HCT116 (cell line): Measurements from ENCODE around the gene TMED10.

ENCODE experiments used
- CEBPB ChIP-seq: IDR thresholded peaks from 2 replicates; pipeline ENCODE4 v1.6.1; 2012; ENCODE audit warnings: low read depth
- EGR1 ChIP-seq: IDR thresholded peaks from 2 replicates; pipeline ENCODE4 v1.6.1; 2012; ENCODE audit warnings: low read depth
- EZH2 ChIP-seq: fragments of 200-600 bp; sonication (generic); IDR thresholded peaks from 2 replicates; pipeline ENCODE4 v1.6.1; 2017; ENCODE audit warnings: antibody characterized with exemption, mixed run types
- POLR2A ChIP-seq: IDR thresholded peaks from 2 replicates; pipeline ENCODE4 v1.7.0; 2011; ENCODE audit warnings: borderline replicate concordance; ENCODE audit not compliant: insufficient read depth, insufficient read length; ENCODE audit errors: extremely low read depth
- POLR2AphosphoS5 ChIP-seq: IDR thresholded peaks from 2 replicates; pipeline ENCODE4 v1.6.1; 2011; ENCODE audit warnings: mild to moderate bottlenecking, low read depth, low read length, moderate library complexity
- ZNF274 ChIP-seq: fragments of 200-500 bp; sonication (Bioruptor generic); IDR thresholded peaks from 2 replicates; pipeline ENCODE4 v1.6.1; 2014; ENCODE audit warnings: mild to moderate bottlenecking, low read depth, low read length, inconsistent platforms
- TF ChIP-seq, protein P1 (sequence below), 3 experiments: fragments of 200-600 bp in 1 of 3; sonication (generic) in 1 of 3; IDR thresholded peaks in 2 of 3; conservative IDR thresholded peaks in 1 of 3; 2 replicates each; pipeline ENCODE4 v1.5.1; 2012 to 2017; ENCODE audit warnings: low read depth in 2 of 3, low read length in 2 of 3, antibody characterized with exemption in 1 of 3, borderline replicate concordance in 1 of 3, control low read depth in 1 of 3, mild to moderate bottlenecking in 1 of 3, mixed read lengths in 1 of 3, mixed run types in 1 of 3, moderate library complexity in 1 of 3; ENCODE audit not compliant: insufficient read depth in 1 of 3
- TF ChIP-seq, protein P2 (sequence below): IDR thresholded peaks from 2 replicates; pipeline ENCODE4 v1.6.1; 2011; ENCODE audit warnings: mild to moderate bottlenecking, low read length, moderate library complexity; ENCODE audit not compliant: insufficient replicate concordance; ENCODE audit errors: extremely low read depth

DNA sequence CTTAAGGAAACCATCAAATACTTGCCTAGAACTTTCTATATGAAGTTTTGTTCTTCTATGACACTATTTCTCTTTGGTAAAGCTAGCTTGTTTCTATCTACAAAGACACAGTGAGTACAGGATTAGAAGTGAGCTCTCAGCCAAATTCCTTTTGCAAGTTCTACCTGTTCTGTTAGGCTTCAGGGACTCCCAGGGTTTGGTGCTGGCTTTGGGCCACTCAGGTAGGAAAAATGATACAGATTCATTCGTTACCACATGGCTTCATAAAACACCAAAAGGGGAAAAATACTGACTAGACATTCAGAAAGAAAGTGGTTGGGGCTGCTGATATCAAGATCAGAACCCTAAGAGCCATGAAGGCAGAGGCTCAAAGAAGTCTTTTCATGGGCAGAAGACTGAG lies 93.1 kb downstream of the TMED10 start:
- TF ChIP-seq, protein P1, sequence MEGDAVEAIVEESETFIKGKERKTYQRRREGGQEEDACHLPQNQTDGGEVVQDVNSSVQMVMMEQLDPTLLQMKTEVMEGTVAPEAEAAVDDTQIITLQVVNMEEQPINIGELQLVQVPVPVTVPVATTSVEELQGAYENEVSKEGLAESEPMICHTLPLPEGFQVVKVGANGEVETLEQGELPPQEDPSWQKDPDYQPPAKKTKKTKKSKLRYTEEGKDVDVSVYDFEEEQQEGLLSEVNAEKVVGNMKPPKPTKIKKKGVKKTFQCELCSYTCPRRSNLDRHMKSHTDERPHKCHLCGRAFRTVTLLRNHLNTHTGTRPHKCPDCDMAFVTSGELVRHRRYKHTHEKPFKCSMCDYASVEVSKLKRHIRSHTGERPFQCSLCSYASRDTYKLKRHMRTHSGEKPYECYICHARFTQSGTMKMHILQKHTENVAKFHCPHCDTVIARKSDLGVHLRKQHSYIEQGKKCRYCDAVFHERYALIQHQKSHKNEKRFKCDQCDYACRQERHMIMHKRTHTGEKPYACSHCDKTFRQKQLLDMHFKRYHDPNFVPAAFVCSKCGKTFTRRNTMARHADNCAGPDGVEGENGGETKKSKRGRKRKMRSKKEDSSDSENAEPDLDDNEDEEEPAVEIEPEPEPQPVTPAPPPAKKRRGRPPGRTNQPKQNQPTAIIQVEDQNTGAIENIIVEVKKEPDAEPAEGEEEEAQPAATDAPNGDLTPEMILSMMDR (IDR thresholded peaks at IDR 0.05 in 2 of 3, conservative IDR thresholded peaks at IDR 0.05 in 1 of 3; ENCODE audit: borderline replicate concordance in 1 of 3, insufficient read depth in 1 of 3, low read depth in 2 of 3, low read length in 2 of 3) = no peak
- TF ChIP-seq POLR2AphosphoS5 (no peak), EZH2 (no peak), ZNF274 (no peak), POLR2A (no peak), EGR1 (no peak), CEBPB (no peak)
- TF ChIP-seq, protein P2, sequence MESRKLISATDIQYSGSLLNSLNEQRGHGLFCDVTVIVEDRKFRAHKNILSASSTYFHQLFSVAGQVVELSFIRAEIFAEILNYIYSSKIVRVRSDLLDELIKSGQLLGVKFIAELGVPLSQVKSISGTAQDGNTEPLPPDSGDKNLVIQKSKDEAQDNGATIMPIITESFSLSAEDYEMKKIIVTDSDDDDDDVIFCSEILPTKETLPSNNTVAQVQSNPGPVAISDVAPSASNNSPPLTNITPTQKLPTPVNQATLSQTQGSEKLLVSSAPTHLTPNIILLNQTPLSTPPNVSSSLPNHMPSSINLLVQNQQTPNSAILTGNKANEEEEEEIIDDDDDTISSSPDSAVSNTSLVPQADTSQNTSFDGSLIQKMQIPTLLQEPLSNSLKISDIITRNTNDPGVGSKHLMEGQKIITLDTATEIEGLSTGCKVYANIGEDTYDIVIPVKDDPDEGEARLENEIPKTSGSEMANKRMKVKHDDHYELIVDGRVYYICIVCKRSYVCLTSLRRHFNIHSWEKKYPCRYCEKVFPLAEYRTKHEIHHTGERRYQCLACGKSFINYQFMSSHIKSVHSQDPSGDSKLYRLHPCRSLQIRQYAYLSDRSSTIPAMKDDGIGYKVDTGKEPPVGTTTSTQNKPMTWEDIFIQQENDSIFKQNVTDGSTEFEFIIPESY = no peak
